GM12892 (cell line): ENCODE measurements around the gene IFFO2.

Experiments
- POLR2A ChIP-seq: IDR thresholded peaks from 2 replicates; pipeline ENCODE4 v1.6.1; 2011; ENCODE audit warnings: low read depth, low read length, control low read depth
- POLR2AphosphoS5 ChIP-seq: IDR thresholded peaks from 2 replicates; pipeline ENCODE4 v1.6.1; 2011; ENCODE audit warnings: low read depth, low read length, control low read depth

DNA sequence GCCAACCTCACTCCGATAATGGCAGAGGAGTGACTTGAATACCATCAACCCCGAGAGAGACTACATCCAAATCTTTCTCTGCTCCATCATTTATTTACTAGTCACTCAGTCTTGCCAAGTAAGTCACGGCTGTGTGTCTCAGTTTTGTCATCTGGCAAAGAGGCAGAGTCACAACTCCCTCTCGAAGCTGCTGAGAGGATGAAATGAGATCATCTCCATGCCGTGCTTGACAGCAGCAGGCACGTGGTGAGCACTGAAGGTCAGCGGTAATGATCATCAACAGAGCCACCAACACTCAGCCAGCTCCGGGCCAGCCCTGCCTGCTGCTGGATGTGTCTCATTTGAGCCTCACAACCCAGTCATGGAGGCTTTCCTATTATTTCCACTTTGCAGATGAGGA, 74.0 kb downstream of the IFFO2 start:
- TF ChIP-seq POLR2AphosphoS5 (no peak), POLR2A (no peak)
